ENCODE results near the gene PCCA.
"Not testable (repeated sequence)": the region's sequence is repeated elsewhere in the genome, so short reads cannot be mapped to it uniquely, and the experiment has no call there.

Gene PCCA

DNA sequence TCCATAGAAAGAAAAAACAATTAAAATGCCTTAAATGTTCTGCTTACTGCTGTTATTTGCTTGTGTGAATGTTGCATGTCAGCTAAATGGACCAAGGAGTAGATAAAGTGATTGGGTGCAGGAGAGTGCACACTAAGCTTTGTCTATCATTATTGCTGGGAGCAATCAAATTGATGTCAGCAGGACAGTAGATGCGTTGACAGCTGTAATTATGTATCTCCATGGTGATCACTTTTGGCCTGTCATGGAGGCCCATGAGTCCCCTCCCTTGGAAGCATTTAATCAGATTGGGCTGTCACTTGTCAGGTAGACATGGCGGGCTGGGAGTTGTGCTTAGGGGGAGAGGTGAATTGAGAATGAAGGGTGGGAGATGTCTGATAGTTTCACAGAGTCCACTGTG is 215.3 kb downstream of the PCCA start:
- Mint-ChIP-seq H3K9me3 (no peaks in the 10 kb centered on the region), H3K4me3 (no peak overlapping the region), H3K4me1 (no peaks in the 10 kb centered on the region), H3K27ac (no peak overlapping the region), H3K36me3 (no peaks in the 10 kb centered on the region), H3K27me3 (no peaks in the 10 kb centered on the region)
- ATAC-seq, result no peak

DNA sequence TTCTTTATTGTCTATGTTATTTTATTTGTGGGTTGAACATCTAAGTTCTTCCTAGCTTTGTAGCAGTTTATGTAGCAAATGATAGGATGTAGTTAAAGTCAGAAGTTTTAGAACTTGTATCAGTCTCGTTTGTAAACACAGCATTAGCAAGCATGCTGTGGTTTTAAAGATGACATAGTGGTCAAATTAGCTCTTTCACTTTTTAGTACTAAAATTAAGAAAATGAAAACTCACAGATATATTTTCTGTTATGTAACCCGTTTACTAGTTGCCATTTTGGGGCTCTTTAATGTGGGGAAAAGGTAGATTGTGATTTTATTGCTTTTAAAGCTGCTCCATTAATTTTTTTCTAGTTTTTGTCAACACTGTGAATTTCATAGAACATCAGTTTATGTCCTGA is 216.5 kb downstream of the PCCA start:
- no peak for ATAC-seq
- H3K36me3 Mint-ChIP-seq, result peaks cover 7% of the 10 kb centered on the region
- no peaks in the 10 kb centered on the region for H3K4me1 Mint-ChIP-seq
- no peaks in the 10 kb centered on the region for H3K9me3 Mint-ChIP-seq
- no peak overlapping the region for H3K27ac Mint-ChIP-seq
- no peak overlapping the region for H3K4me3 Mint-ChIP-seq
- H3K27me3 Mint-ChIP-seq, result no peaks in the 10 kb centered on the region

DNA sequence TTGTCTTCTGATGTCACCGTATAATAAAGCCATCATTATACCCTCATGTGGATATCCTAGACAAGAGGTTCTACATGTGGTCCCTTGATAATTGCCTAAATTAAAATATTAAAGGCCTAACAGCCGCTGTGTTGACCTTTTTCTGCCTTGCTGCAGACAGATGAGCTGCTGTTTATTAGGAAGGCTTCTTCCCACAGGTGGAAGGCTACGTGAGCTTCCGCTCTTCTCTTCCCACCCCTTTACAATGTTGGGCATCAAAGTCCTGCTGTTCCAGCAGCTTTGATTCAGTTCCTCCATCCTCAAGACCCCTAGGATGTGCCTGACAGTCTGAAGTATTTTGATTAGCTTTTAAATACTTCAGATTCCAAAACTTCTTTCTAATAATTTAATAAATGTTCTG is 217.1 kb downstream of the PCCA start:
- no peaks in the 10 kb centered on the region for H3K9me3 Mint-ChIP-seq
- no peak for ATAC-seq
- H3K4me1 Mint-ChIP-seq, result no peaks in the 10 kb centered on the region
- no peak overlapping the region for H3K4me3 Mint-ChIP-seq
- H3K27ac Mint-ChIP-seq, result no peak overlapping the region
- no peaks in the 10 kb centered on the region for H3K27me3 Mint-ChIP-seq
- peaks cover 7% of the 10 kb centered on the region for H3K36me3 Mint-ChIP-seq

DNA sequence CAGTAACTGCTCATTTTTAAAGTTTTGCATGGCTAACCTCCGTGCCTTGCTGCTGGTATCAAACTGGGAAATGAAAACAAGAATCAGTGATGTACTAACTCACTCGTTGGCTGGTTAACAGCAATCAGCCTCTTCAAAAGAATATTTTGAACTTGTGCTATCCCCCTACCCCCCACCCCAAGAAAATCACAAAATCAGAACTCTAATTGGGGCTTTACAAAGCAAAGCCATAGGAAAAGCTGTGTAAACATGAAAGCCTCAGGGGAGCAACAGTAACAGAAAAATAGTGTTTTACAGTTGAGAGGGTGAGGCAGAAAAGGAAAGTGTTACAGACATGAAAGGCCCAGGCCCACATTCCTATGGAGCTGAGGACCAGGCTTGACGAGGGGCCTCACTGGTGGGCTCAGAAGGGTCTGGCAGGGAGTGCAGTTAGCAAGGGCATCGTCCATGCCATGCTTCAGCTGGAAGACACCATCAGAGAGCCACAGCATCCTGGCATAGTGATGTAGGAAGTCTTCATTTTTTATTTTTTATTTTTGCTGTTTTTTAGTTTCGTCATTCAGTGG is 217.6 kb downstream of the PCCA start:
- no peaks in the 10 kb centered on the region for H3K27me3 Mint-ChIP-seq
- no peak overlapping the region for H3K4me3 Mint-ChIP-seq
- peaks cover 7% of the 10 kb centered on the region for H3K36me3 Mint-ChIP-seq
- ATAC-seq, result no peak
- H3K27ac Mint-ChIP-seq, result no peak overlapping the region
- no peaks in the 10 kb centered on the region for H3K4me1 Mint-ChIP-seq
- no peaks in the 10 kb centered on the region for H3K9me3 Mint-ChIP-seq

DNA sequence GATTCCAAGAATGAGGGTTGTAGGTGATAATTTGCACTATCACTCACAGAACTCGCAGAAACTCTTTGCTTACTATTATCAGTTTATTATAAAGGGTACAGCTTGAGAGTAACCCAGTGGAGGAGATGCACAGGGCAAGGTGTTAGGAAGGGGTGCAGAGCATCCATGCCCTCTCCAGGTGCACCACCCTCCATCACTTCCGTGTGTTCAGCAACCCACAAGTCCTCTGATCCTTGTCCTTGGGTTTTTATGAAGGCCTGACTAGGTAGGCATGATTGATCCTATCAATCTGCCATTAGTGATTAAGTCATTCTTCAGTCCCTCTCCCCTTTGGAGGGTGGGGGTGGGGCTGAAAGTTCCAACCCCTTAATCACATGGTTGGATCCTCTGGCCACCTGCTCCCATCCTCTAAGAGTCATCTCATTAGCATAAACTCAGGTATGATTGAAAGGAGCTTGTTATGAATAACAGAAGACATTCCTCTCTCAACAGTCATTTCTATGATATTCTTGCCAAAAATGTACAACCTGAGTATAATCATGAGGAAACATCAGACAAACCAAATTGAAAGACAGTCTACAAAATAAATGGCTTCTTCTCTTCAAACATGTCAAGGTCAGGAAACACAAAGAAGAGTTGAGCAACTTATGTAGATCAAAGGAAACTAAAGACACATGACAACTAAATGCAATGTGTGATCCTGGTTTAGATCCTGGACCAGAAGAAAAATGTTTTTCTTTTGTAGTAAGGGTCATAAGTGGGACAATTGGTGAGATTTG is 225.4 kb downstream of the PCCA start:
- Mint-ChIP-seq H3K36me3 (peaks cover 38% of the 10 kb centered on the region), H3K4me1 (no peaks in the 10 kb centered on the region), H3K4me3 (no peak overlapping the region), H3K27ac (no peak overlapping the region), H3K27me3 (no peaks in the 10 kb centered on the region), H3K9me3 (peaks cover 11% of the 10 kb centered on the region)
- no peak for ATAC-seq

DNA sequence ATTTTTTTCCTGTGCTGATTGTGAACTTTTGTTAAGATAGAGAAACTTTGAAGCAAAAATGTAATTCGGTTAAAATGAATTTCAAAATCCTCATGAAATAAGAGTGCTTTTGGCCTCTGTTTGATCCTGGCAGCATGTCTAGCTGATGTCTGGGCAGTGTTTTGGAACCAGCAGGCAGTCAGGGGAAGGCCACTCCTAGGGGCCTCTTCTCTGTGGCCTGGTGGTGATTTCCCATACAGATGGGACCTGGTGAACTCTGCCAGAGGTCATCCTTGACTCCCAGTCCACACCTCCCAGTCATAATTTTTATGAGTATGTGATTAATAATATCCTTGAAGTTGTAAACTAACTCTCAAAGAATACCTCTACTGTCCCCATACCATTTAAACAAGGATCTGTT is 226.6 kb downstream of the PCCA start:
- Mint-ChIP-seq H3K27ac (no peak overlapping the region), H3K36me3 (peaks cover 38% of the 10 kb centered on the region), H3K27me3 (no peaks in the 10 kb centered on the region), H3K9me3 (peaks cover 11% of the 10 kb centered on the region), H3K4me1 (no peaks in the 10 kb centered on the region), H3K4me3 (no peak overlapping the region)
- no peak for ATAC-seq

DNA sequence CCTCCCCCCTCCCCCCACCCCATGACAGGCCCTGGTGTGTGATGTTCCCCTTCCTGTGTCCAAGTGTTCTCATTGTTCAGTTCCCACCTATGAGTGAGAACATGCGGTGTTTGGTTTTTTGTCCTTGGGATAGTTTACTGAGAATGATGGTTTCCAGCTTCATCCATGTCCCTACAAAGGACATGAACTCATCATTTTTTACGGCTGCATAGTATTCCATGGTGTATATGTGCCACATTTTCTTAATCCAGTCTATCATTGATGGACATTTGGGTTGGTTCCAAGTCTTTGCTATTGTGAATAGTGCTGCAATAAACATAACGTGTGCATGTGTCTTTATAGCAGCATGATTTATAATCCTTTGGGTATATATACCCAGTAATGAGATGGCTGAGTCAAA is 229.6 kb downstream of the PCCA start:
- not testable (repeated sequence) for ATAC-seq, H3K27ac Mint-ChIP-seq, H3K4me3 Mint-ChIP-seq, H3K4me1 Mint-ChIP-seq, H3K9me3 Mint-ChIP-seq, H3K27me3 Mint-ChIP-seq
- peaks cover 50% of the 10 kb centered on the region for H3K36me3 Mint-ChIP-seq

DNA sequence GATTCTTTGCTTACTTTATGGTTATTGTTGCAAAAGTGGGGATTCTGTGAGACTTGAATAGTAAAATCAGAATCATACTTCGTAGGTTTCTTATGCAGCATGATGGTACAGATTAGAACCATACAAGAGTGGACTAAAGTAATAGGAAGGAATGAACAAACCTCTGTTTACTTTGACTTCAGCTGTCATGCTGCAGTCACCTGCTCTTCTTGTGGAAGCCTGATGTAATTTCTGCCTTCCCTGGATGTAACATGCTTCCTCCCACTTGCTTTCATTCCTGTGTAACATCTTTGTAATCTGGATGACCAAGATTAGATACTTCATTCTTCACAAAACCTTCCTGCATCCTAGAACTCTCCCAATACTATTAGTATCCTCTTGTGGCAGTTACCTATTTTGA is 235.0 kb downstream of the PCCA start:
- H3K9me3 Mint-ChIP-seq, result no peaks in the 10 kb centered on the region
- ATAC-seq, result no peak
- H3K4me1 Mint-ChIP-seq, result no peaks in the 10 kb centered on the region
- H3K4me3 Mint-ChIP-seq, result no peak overlapping the region
- no peaks in the 10 kb centered on the region for H3K27me3 Mint-ChIP-seq
- H3K27ac Mint-ChIP-seq, result no peak overlapping the region
- H3K36me3 Mint-ChIP-seq, result peaks cover 56% of the 10 kb centered on the region

DNA sequence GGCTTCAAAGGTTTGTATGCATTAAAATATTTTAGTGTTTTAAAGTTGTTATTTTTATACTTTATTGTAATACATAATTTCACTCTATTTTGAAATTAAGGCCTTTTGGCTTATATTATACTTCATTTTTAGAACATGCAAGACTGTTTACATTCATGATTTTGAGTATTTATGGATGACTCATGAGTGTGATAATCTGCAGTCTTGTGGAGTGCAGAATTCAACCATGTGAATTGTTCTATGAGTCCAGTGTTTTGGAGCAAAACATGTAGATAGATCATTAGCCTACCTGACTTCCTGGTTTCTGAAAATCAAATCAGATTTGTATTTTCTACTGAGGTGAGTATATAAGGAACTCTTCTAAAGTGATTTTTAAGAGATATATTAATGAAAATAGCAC is 241.8 kb downstream of the PCCA start:
- ATAC-seq, result no peak
- Mint-ChIP-seq H3K9me3 (peaks cover 5% of the 10 kb centered on the region), H3K4me3 (no peak overlapping the region), H3K36me3 (peaks cover 57% of the 10 kb centered on the region), H3K27me3 (no peaks in the 10 kb centered on the region), H3K4me1 (no peaks in the 10 kb centered on the region), H3K27ac (no peak overlapping the region)

DNA sequence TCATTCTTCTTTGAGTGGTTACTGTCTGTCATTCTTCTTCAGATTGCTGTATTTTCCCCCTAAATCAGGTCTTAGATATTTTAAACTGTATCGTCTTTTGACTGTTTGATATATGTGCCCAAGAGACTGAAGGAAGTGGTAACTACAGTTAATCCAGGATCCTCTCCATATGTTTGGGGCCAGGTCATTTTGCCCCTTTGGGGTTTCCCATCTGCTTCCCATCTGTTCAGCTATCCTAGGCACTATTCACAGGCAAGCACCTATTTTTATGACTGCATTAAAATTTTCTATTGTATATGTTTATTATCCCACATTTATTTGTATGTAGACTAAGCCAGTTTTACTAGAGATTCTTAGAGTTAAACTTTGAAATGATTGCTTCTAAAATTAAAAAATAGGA is 244.2 kb downstream of the PCCA start:
- no peak for ATAC-seq
- Mint-ChIP-seq H3K4me3 (no peak overlapping the region), H3K4me1 (no peaks in the 10 kb centered on the region), H3K9me3 (peaks cover 5% of the 10 kb centered on the region), H3K27me3 (no peaks in the 10 kb centered on the region), H3K27ac (no peak overlapping the region), H3K36me3 (peaks cover 46% of the 10 kb centered on the region)

DNA sequence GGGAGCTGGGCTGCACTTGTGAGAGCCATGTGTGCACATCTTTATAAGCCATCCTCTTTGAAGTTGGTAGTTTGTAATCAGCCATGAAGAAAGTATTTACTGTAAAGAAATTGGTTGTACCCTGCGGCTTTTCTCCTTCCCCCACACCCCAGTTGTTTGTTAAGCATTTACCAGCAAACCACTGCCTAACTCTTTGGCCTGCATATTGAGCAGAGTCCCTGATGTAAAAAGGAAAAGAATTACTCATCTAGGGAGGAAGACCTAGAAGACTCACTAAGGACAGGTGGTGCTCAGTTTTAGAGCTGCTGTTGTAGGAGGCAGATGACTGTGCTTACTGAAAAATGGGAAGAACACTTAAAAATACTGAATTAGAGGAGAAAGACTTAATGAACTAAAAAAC is 245.3 kb downstream of the PCCA start:
- Mint-ChIP-seq H3K4me3 (no peak overlapping the region), H3K36me3 (peaks cover 36% of the 10 kb centered on the region), H3K27me3 (no peaks in the 10 kb centered on the region), H3K9me3 (peaks cover 5% of the 10 kb centered on the region), H3K27ac (no peak overlapping the region), H3K4me1 (no peaks in the 10 kb centered on the region)
- no peak for ATAC-seq

DNA sequence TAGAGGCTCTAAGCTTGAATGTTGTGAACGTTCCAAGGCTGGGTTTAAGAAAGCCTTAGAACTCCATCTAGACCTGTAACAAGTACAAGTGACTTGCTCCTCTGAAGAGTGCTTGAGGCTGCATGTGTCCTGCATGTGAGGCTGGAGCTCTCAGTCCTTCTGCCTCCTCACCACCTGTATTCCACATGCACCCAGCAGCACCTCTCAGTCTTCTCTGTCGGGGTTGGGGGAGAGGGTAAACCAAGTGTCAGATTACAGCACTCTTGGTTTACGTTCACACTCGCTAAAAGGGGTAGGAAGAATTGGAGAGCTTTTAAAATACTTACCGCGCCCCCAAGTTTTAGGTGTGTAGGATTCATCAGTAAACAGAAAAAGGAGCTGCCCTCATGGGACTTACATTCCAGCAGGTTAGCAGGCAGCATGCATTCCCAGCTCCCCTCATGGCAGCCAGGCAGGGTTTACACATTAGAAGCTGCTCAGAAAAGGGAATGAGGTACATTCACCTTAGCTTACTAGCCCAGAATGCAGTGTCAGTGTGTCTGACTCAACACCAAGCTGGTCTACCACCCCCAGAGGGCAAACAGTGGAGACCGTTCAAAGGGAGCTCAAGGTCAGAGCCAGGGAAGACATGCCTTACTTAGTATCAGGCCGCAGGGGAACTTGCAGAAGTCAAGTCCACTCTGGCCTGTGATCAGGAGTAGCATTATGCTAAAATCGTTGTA is 248.1 kb downstream of the PCCA start:
- Mint-ChIP-seq H3K4me3 (no peak overlapping the region), H3K9me3 (peaks cover 5% of the 10 kb centered on the region), H3K4me1 (no peaks in the 10 kb centered on the region), H3K27ac (no peak overlapping the region), H3K36me3 (peaks cover 52% of the 10 kb centered on the region), H3K27me3 (no peaks in the 10 kb centered on the region)
- ATAC-seq, result no peak

DNA sequence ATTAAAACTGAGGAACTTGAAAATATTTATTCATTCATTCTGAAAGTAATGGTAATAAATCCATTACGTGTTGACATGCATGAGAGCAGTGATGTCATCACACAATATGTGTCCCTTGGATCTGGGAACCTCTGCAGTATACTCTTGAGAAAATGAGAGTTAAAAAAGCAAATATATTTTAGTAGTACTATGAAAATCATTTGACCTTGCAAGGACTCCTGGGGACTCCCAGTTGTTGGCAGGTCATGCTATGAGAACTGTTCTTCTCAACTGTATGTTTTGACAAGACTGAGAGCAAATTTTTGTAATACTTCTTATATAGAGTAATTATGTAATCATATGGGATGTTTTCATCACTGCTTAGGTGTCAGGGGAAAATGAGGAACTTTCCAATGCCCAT is 249.4 kb downstream of the PCCA start:
- H3K36me3 Mint-ChIP-seq, result peaks cover 54% of the 10 kb centered on the region
- H3K9me3 Mint-ChIP-seq, result peaks cover 5% of the 10 kb centered on the region
- ATAC-seq, result no peak
- H3K27me3 Mint-ChIP-seq, result no peaks in the 10 kb centered on the region
- H3K27ac Mint-ChIP-seq, result no peak overlapping the region
- no peak overlapping the region for H3K4me3 Mint-ChIP-seq
- H3K4me1 Mint-ChIP-seq, result no peaks in the 10 kb centered on the region

DNA sequence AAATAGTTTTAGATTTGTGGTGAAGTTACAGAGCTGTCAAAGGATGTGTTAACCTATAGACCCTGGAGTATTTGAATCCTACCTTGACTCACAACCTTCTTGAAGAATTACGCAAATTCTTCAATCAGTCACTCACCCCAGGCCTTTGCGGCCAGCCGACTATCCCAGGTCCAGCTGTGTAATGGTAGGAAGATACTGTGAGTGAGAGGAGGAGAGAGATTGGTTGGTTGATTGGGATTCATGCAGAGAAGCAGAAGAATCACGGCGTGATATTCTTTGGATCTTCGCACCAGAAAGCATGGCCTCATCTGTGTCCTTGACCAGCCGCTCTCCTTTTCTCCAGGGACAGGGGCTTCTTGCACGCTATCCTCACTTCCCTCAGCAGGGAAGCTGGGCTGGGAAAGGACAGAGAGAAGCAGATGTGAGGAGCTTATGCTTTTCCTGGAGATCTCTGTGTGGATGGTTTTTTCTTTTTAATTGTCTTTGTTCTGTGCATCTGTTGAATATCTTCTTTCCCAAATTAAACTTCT is 250.6 kb downstream of the PCCA start:
- Mint-ChIP-seq H3K36me3 (peaks cover 48% of the 10 kb centered on the region), H3K27ac (no peak overlapping the region), H3K4me3 (no peak overlapping the region), H3K4me1 (no peaks in the 10 kb centered on the region), H3K27me3 (no peaks in the 10 kb centered on the region), H3K9me3 (peaks cover 2% of the 10 kb centered on the region)
- no peak for ATAC-seq

DNA sequence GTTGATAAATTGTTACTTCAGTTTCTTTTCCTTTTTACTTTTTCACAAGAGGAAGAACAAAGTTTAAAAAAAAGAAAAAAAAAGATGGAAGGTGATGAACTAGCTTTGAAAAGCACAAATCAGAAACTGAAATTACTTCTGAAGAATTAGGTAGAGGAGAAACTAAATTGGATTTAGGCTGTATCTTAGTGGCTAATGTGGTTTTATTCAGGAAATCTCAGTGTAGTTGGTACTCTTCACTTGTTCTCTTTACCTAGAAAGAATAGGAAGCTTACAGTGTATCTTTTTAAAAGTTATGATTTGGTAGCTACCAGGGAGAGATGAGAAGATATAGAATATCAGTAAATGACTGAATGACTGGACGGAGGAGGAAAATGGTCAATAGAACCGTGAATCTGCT is 252.0 kb downstream of the PCCA start:
- Mint-ChIP-seq H3K4me3 (no peak overlapping the region), H3K36me3 (peaks cover 44% of the 10 kb centered on the region), H3K4me1 (no peaks in the 10 kb centered on the region), H3K27me3 (no peaks in the 10 kb centered on the region), H3K27ac (no peak overlapping the region), H3K9me3 (peaks cover 3% of the 10 kb centered on the region)
- no peak for ATAC-seq

DNA sequence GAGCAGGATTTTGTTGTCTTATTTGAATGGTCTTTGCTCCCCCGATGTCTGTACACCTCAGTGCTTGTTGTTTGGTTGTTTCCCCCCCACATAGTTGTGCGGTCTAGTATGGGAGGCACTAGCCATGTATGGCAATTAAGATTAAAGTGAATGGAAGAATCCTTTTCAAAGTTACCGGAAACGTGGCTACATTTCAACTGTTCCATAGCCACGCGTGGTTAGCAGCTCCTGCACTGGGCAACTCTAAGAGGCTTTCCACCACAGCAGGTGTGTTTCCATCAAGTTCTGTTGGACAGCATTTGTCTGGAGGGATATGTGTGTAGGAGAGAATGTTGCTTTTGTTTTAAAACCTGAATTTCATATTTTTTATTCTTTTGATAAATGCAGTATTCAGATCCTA is 252.4 kb downstream of the PCCA start:
- H3K9me3 Mint-ChIP-seq, result peaks cover 3% of the 10 kb centered on the region
- no peak overlapping the region for H3K4me3 Mint-ChIP-seq
- H3K27ac Mint-ChIP-seq, result no peak overlapping the region
- no peak for ATAC-seq
- H3K4me1 Mint-ChIP-seq, result no peaks in the 10 kb centered on the region
- H3K36me3 Mint-ChIP-seq, result peaks cover 49% of the 10 kb centered on the region
- H3K27me3 Mint-ChIP-seq, result no peaks in the 10 kb centered on the region
